ENCODE measurements around the gene IL13RA2.

The IL13RA2 gene

DNA sequence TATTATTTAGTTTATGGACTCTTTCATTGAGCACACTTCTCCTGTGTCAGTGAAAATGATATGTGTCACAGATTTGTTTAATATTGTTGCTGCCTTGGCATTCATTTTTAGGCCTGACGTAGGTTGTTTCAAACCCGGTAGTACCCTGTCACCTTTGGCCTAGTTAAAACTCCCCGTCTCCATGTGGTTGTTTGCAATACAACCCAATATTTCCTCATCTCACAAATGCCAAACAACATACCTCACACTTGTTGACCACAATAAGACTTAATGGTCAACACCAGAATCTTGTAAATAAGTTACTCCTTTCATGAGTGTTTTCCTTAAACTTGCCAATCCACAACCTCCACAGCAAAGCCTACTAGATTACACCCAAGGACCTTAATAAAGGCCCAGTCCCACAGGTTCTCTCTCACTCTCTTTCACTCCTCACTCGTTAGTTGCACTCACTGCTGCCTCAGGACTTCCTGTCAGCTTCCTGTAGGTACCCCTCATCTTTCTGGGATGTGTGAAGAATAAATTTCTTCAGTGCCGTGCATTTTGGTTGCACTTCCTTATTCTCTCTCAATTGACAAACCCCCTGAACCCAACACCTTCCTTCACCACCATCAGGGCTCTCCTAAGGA lies 31.3 kb downstream of the IL13RA2 start:
- DNase-seq = no peak

DNA sequence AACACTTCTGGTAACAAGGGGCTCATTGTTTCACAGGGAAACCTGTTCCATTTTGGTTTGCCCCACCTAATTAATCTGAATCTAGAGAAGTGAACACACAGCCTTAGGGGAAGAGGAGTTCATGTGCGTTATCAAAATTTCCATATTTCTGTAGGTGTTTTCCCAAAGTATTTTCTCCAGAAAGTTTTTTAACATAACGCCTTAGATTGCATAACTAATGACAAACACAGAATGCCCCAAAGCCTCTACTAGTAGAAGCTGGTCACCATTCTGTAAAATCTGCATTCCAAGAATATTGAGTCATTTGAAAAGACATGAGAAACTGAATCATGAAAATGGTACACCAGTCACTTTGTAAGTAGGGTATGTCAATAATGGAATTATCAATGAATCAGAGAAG lies 41.1 kb downstream of the IL13RA2 start:
- DNase-seq = no peak

DNA sequence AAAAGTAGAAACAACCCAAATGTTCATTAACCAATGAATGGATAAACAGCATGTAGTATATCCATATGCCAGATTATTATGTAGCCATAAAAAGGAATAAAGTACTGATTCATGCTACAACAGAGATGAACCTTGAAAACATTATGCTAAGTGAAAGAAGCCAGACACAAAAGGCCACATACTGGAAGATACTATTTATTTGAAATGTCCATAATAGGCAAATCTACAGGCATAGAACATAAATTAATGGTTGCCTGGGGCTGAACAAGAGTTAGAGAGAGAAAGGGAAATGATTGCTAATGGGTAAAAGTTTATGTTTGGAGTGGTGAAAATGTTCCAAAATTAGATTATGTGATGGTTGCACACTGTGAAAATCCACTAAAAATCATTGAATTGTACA lies 44.4 kb downstream of the IL13RA2 start:
- DNase-seq = no peak

DNA sequence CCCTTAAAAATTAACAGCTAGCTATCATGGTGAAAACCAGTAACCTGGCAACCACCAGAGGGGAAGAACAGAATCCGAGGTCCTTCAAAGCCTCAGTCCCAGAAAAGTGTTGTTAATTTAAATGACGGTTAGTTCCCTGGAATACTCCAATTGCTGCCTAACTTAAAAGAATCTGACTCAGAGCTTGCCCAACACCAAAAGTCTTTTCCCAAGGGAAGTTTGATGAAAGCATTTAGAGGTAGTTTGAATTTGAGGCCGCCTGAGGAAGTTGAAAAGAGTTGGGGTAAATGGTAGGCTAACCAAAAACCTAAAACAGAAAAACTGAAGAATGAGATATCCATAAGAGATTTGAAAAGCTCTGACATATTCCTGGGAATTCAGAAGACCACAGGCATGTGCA lies 46.6 kb downstream of the IL13RA2 start:
- DNase-seq = no peak

DNA sequence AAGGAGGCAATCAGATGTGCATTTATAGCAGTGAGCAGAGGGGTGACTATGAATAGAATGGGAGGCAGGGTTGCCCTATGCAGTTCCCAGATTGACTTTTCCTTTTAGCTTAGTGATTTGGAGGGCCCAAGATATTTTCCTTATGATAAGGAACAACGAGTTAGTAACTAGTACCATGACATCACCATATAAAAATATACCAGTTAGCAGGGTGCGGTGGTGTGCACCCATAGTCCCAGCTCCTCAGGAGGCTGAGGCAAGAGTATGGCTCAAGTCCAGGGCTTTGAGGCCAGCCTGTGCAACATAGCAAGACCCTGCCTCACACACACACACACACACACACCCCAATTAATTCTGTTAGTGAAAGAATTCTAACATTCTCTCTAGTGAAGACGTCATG lies 53.0 kb downstream of the IL13RA2 start:
- DNase-seq = no peak

DNA sequence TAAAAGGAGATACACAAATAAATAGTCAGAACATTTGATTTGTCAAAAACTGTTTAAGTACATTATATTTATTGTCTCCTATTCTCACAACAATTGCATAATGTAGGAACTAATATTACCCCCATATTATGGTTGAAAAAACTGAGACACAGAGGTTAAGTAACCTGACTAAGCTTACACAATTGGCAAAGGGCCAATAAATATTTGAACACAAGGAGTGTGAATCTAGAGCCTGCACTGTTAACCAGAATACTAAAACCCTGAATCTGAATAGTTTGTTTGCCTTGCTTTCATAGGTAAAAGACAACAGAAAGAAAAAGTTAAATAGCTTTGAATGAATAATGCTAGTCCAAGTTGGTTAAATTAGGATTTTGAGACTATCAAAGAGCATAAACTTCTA lies 55.2 kb downstream of the IL13RA2 start:
- peak; percentile 32 for DNase-seq

DNA sequence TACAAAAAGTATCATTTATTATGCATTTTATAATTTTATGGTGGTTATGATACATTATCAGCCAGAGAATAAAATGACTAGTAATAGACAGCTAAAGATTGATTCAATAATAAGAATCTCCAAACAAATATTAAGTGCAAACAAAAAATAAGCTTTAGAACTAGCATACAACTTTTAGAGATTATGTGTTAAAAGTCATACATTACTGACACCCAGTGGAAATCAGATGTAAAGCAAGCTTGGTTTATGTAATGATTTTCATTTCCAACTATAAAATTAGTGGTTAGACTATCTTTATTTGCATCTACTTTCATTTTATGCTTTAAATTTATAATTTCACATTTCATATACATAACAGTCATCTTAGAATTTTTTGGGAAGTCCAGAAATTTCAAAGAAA lies 57.7 kb downstream of the IL13RA2 start:
- DNase-seq = peak; percentile 38
